Fibroblast of mammary gland (primary cell): ENCODE results near the gene BTBD7.

Source experiments
- DNase-seq: peaks from one replicate; pipeline ENCODE4 v3.0.0-alpha.2; 2010; ENCODE audit warnings: low read depth
- H3K4me3 ChIP-seq: 2 replicates; pipeline ENCODE4 v1.5.1; 2011; ENCODE audit warnings: low read depth, mild to moderate bottlenecking, low read length, moderate library complexity; ENCODE audit not compliant: control insufficient read depth
- CTCF ChIP-seq: conservative IDR thresholded peaks from 2 replicates; pipeline ENCODE4 v1.5.1; 2011; ENCODE audit warnings: low read depth, low read length, inconsistent platforms; ENCODE audit not compliant: control insufficient read depth, insufficient read depth

The BTBD7 gene

DNA sequence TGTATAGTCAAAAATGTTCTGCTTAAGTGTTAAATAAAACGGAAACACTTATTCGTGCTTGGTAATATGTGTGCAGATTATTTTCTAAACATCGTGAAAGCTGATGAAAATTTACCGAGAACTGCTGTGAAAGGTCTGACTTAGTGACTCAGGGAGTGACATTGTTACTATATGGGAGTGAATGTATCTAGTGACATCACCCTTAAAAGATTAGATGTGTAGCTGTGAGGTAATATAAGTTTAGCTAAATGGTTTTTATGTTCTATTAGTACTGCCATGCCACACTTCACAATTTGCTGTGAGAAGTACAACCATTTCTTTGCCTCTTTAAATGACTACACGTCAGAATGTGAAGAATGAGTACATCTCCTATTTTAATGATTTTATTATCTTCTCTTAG is 15.5 kb upstream of the BTBD7 start:
- DNase-seq: no peak
- H3K4me3 ChIP-seq: no peak overlapping the region
- TF ChIP-seq CTCF: no peak

- TF ChIP-seq CTCF: no peak
- H3K4me3 ChIP-seq: no peak overlapping the region
- DNase-seq: no peak
These were observed 15.0 kb upstream of the BTBD7 start for GRCh38 chr14:93347850-93348249.

DNA sequence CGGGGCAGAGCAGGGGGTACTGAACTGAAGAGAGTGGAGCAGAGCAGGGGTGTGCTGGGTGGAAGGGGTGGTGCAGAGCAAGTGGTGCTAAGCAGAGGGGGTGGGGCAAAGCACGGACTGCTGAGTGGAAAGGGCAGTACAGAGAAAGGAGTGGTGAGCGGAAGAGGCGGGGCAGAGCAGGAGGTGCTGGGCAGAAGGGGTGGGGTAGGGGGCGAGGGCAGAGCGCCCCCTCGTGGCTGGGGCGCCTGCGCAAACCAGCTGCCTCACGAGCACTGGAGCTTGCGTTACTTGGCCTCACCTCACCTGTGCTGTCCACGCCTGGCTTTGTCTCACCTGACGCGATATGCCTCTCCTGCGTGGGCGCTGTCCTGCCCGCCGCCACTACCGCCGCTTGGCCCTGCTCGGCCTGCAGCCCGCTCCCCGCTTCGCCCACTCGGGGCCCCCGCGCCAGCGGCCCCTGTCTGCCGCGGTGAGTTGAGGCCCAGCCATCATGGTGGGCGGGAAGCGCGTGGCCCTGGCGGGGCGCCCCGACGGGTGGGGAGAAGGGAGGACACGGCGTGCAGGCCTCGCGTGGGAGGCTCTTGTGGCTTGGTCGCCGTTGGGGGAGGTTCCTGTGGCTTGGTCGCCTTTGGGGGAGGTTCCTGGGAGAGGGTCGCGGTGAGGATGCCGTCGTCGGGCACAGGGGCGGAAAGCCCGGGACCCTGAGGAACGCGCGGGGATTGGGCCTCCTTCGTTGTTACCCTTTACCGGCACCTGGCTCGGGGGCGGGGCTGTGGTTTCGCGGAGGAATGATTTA is 14.3 kb upstream of the BTBD7 start, which contains the start of gene COX8C:
Gene COX8C (plus strand): TSS at position 257 of the 796 bp plus-strand sequence. CDS start 87 bp downstream, at position 344.
- no peak within 1 kb of the TSS for H3K4me3 ChIP-seq
- TF ChIP-seq CTCF: no peak
- no peak for DNase-seq

DNA sequence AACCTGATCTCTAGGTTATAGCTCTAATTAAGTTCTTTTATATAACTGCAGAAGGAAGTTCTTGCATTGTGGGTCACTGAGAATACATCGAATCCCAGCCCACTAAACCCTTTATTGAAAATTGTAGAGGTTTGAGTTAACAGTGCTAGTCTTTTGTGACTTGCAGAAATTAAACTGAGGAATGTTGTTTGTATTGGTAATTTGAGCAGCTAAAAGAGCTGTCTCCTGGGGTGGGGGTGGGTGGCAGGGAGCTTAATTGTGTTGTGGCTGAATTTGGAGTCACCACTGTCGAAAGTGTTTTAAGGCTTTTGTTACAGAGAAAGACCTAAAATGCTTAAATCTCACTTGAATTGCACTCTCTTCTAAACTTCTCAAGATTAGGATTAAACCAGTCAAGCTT is 11.0 kb upstream of the BTBD7 start:
- no peak for TF ChIP-seq CTCF
- no peak overlapping the region for H3K4me3 ChIP-seq
- no peak for DNase-seq

DNA sequence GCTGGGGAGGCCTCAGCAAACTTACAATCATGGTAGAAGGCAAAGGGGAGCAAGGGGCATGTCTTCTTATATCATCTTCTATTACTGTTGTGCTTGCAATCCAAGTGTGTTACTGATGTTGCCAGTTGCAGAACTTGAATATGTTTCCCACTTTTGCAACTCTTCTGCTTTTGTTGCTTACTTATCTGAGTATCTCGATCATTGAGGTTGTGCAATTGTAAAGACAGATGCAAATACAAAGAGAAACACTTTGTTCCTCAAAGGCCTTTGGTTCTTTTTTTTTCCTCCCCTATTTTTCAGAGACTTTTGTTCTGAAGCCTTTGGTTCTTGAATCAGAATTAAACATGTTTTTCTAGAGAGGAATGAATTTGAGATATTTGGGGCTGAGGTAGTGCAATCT is 10.4 kb upstream of the BTBD7 start:
- no peak overlapping the region for H3K4me3 ChIP-seq
- TF ChIP-seq CTCF: no peak
- no peak for DNase-seq

GRCh38 chr14:93337884-93338283 is 5.0 kb upstream of the BTBD7 start:
- H3K4me3 ChIP-seq: no peak overlapping the region
- DNase-seq: no peak
- TF ChIP-seq CTCF: no peak
